ENCODE results near the gene ADGRL1.
"Not testable (repeated sequence)": the region's sequence is repeated elsewhere in the genome, so short reads cannot be mapped to it uniquely, and the experiment has no call there.

Gene ADGRL1

GRCh38 chr19:14181199-14181598, 24.8 kb downstream of the ADGRL1 start:
- not testable (repeated sequence) for H3K23ac ChIP-seq (ENCODE audit: low read depth, low read length, poor library complexity); H3K18ac ChIP-seq (ENCODE audit: low read length); H3K4ac ChIP-seq (ENCODE audit: low read length); H3K27me3 ChIP-seq (ENCODE audit: control insufficient read depth in 3 of 3, insufficient read depth in 3 of 3, low read depth in 1 of 3, low read length in 3 of 3); H2BK120ac ChIP-seq (ENCODE audit: low read depth, low read length); DNase-seq (ENCODE audit: low spot score); H3K4me1 ChIP-seq (ENCODE audit: control insufficient read depth in 2 of 2, insufficient read depth in 1 of 2, low read depth in 1 of 2, low read length in 2 of 2); H2AFZ ChIP-seq (ENCODE audit: low read length); H2BK5ac ChIP-seq (ENCODE audit: low read length); H3K4me3 ChIP-seq (ENCODE audit: low read length in 2 of 2); H4K8ac ChIP-seq (ENCODE audit: low read depth, low read length); H2BK12ac ChIP-seq (ENCODE audit: low read length); H3K9me3 ChIP-seq (replicated peaks in 1 of 2; ENCODE audit: control insufficient read depth in 2 of 2, insufficient read depth in 1 of 2, low read depth in 1 of 2, low read length in 2 of 2); H3K9ac ChIP-seq (ENCODE audit: low read depth, low read length, poor library complexity); H3K27ac ChIP-seq (replicated peaks; ENCODE audit: low read length); H4K91ac ChIP-seq (ENCODE audit: low read depth, low read length, poor library complexity); H3K4me2 ChIP-seq (ENCODE audit: insufficient read depth, low read length, poor library complexity, severe bottlenecking); H2AK5ac ChIP-seq (ENCODE audit: low read depth, low read length); H2BK15ac ChIP-seq (ENCODE audit: low read length); H3K14ac ChIP-seq (ENCODE audit: low read length)
- peaks cover 13 to 16% of the 10 kb centered on the region in 2 donors for H3K36me3 ChIP-seq (replicated peaks in 1 of 2; ENCODE audit: control insufficient read depth in 2 of 2, insufficient read depth in 2 of 2, low read length in 2 of 2)
- WGBS, 2 donors (ENCODE audit: extremely low coverage in 2 of 2, insufficient read length in 2 of 2, insufficient replicate concordance in 1 of 2): no CpG with 5 or more reads among the region's 12 CpGs
- H3K79me1 ChIP-seq (ENCODE audit: low read depth, low read length): peaks cover 13% of the 10 kb centered on the region

- no peak for DNase-seq (ENCODE audit: low spot score)
- H3K79me1 ChIP-seq (ENCODE audit: low read depth, low read length): peaks cover 11% of the 10 kb centered on the region
- H3K27ac ChIP-seq (replicated peaks; ENCODE audit: low read length): no peak overlapping the region
- no peak overlapping the region for H4K91ac ChIP-seq (ENCODE audit: low read depth, low read length, poor library complexity)
- no peak overlapping the region for H2BK120ac ChIP-seq (ENCODE audit: low read depth, low read length)
- no peak overlapping the region for H4K8ac ChIP-seq (ENCODE audit: low read depth, low read length)
- H2AFZ ChIP-seq (ENCODE audit: low read length): no peak overlapping the region
- no peak overlapping the region for H2AK5ac ChIP-seq (ENCODE audit: low read depth, low read length)
- no peaks in the 10 kb centered on the region for H3K9me3 ChIP-seq (replicated peaks in 1 of 2; ENCODE audit: control insufficient read depth in 2 of 2, insufficient read depth in 1 of 2, low read depth in 1 of 2, low read length in 2 of 2)
- H2BK15ac ChIP-seq (ENCODE audit: low read length): no peak overlapping the region
- H3K9ac ChIP-seq (ENCODE audit: low read depth, low read length, poor library complexity): peak overlapping the region; percentile 44
- no peak overlapping the region for H3K14ac ChIP-seq (ENCODE audit: low read length)
- H2BK12ac ChIP-seq (ENCODE audit: low read length): no peak overlapping the region
- peak overlapping the region; percentile 57 for H3K18ac ChIP-seq (ENCODE audit: low read length)
- H3K36me3 ChIP-seq (replicated peaks in 1 of 2; ENCODE audit: control insufficient read depth in 2 of 2, insufficient read depth in 2 of 2, low read length in 2 of 2): peaks cover 22 to 33% of the 10 kb centered on the region in 2 donors
- peak overlapping the region; percentile 73 for H3K23ac ChIP-seq (ENCODE audit: low read depth, low read length, poor library complexity)
- no CpG with 5 or more reads among the region's 23 CpGs for WGBS, 2 donors (ENCODE audit: extremely low coverage in 2 of 2, insufficient read length in 2 of 2, insufficient replicate concordance in 1 of 2)
- no peak overlapping the region for H3K4me2 ChIP-seq (ENCODE audit: insufficient read depth, low read length, poor library complexity, severe bottlenecking)
- H3K4ac ChIP-seq (ENCODE audit: low read length): no peak overlapping the region
- no peaks in the 10 kb centered on the region for H3K4me1 ChIP-seq (ENCODE audit: control insufficient read depth in 2 of 2, insufficient read depth in 1 of 2, low read depth in 1 of 2, low read length in 2 of 2)
- H3K27me3 ChIP-seq (ENCODE audit: control insufficient read depth in 3 of 3, insufficient read depth in 3 of 3, low read depth in 1 of 3, low read length in 3 of 3): no peaks in the 10 kb centered on the region
- H2BK5ac ChIP-seq (ENCODE audit: low read length): peak overlapping the region; percentile 53
- no peak overlapping the region for H3K4me3 ChIP-seq (ENCODE audit: low read length in 2 of 2)
Observed at GRCh38 chr19:14177496-14178074, 28.4 kb downstream of the ADGRL1 start.

GRCh38 chr19:14175351-14175792, 30.6 kb downstream of the ADGRL1 start:
- WGBS, 2 donors (ENCODE audit: extremely low coverage in 2 of 2, insufficient read length in 2 of 2, insufficient replicate concordance in 1 of 2): 100% methylated on average over 2 of the region's 6 CpGs
- Histone ChIP-seq H3K14ac (ENCODE audit: low read length) (no peak overlapping the region), H3K18ac (ENCODE audit: low read length) (no peak overlapping the region)

GRCh38 chr19:14174883-14175282, 31.1 kb downstream of the ADGRL1 start:
- no peaks in the 10 kb centered on the region for H3K4me1 ChIP-seq (ENCODE audit: control insufficient read depth in 2 of 2, insufficient read depth in 1 of 2, low read depth in 1 of 2, low read length in 2 of 2)
- no peak overlapping the region for H3K4me2 ChIP-seq (ENCODE audit: insufficient read depth, low read length, poor library complexity, severe bottlenecking)
- H2BK5ac ChIP-seq (ENCODE audit: low read length): no peak overlapping the region
- H2BK12ac ChIP-seq (ENCODE audit: low read length): no peak overlapping the region
- no peak overlapping the region for H3K9ac ChIP-seq (ENCODE audit: low read depth, low read length, poor library complexity)
- H2AK5ac ChIP-seq (ENCODE audit: low read depth, low read length): no peak overlapping the region
- H3K4ac ChIP-seq (ENCODE audit: low read length): no peak overlapping the region
- peak overlapping the region in 1 of 2 donors; percentile 51 for H3K4me3 ChIP-seq (ENCODE audit: low read length in 2 of 2)
- H2BK15ac ChIP-seq (ENCODE audit: low read length): no peak overlapping the region
- H2BK120ac ChIP-seq (ENCODE audit: low read depth, low read length): no peak overlapping the region
- peaks cover 11% of the 10 kb centered on the region for H3K79me1 ChIP-seq (ENCODE audit: low read depth, low read length)
- peaks cover 38 to 56% of the 10 kb centered on the region in 2 donors for H3K36me3 ChIP-seq (replicated peaks in 1 of 2; ENCODE audit: control insufficient read depth in 2 of 2, insufficient read depth in 2 of 2, low read length in 2 of 2)
- no CpG with 5 or more reads among the region's 9 CpGs for WGBS, 2 donors (ENCODE audit: extremely low coverage in 2 of 2, insufficient read length in 2 of 2, insufficient replicate concordance in 1 of 2)
- peaks cover 0 to 13% of the 10 kb centered on the region in 2 donors for H3K9me3 ChIP-seq (replicated peaks in 1 of 2; ENCODE audit: control insufficient read depth in 2 of 2, insufficient read depth in 1 of 2, low read depth in 1 of 2, low read length in 2 of 2)
- no peak overlapping the region for H2AFZ ChIP-seq (ENCODE audit: low read length)
- no peak overlapping the region for H4K91ac ChIP-seq (ENCODE audit: low read depth, low read length, poor library complexity)
- no peak overlapping the region for H3K14ac ChIP-seq (ENCODE audit: low read length)
- H3K23ac ChIP-seq (ENCODE audit: low read depth, low read length, poor library complexity): no peak overlapping the region
- no peak for DNase-seq (ENCODE audit: low spot score)
- H3K27ac ChIP-seq (replicated peaks; ENCODE audit: low read length): no peak overlapping the region
- no peak overlapping the region for H4K8ac ChIP-seq (ENCODE audit: low read depth, low read length)
- H3K18ac ChIP-seq (ENCODE audit: low read length): no peak overlapping the region
- no peaks in the 10 kb centered on the region for H3K27me3 ChIP-seq (ENCODE audit: control insufficient read depth in 3 of 3, insufficient read depth in 3 of 3, low read depth in 1 of 3, low read length in 3 of 3)

More at GRCh38 chr19:14175351-14175792, 30.6 kb downstream of the ADGRL1 start:
- H3K36me3 ChIP-seq (replicated peaks in 1 of 2; ENCODE audit: control insufficient read depth in 2 of 2, insufficient read depth in 2 of 2, low read length in 2 of 2): peaks cover 33 to 52% of the 10 kb centered on the region in 2 donors
- H2AK5ac ChIP-seq (ENCODE audit: low read depth, low read length): no peak overlapping the region
- H3K4me3 ChIP-seq (ENCODE audit: low read length in 2 of 2): no peak overlapping the region
- H2AFZ ChIP-seq (ENCODE audit: low read length): no peak overlapping the region
- H3K79me1 ChIP-seq (ENCODE audit: low read depth, low read length): peaks cover 11% of the 10 kb centered on the region
- no peak overlapping the region for H4K91ac ChIP-seq (ENCODE audit: low read depth, low read length, poor library complexity)
- H2BK120ac ChIP-seq (ENCODE audit: low read depth, low read length): no peak overlapping the region
- no peaks in the 10 kb centered on the region for H3K27me3 ChIP-seq (ENCODE audit: control insufficient read depth in 3 of 3, insufficient read depth in 3 of 3, low read depth in 1 of 3, low read length in 3 of 3)
- peaks cover 0 to 13% of the 10 kb centered on the region in 2 donors for H3K9me3 ChIP-seq (replicated peaks in 1 of 2; ENCODE audit: control insufficient read depth in 2 of 2, insufficient read depth in 1 of 2, low read depth in 1 of 2, low read length in 2 of 2)
- H4K8ac ChIP-seq (ENCODE audit: low read depth, low read length): no peak overlapping the region
- no peak overlapping the region for H3K27ac ChIP-seq (replicated peaks; ENCODE audit: low read length)
- no peak for DNase-seq (ENCODE audit: low spot score)
- no peaks in the 10 kb centered on the region for H3K4me1 ChIP-seq (ENCODE audit: control insufficient read depth in 2 of 2, insufficient read depth in 1 of 2, low read depth in 1 of 2, low read length in 2 of 2)
- no peak overlapping the region for H2BK12ac ChIP-seq (ENCODE audit: low read length)
- H3K9ac ChIP-seq (ENCODE audit: low read depth, low read length, poor library complexity): no peak overlapping the region
- H3K23ac ChIP-seq (ENCODE audit: low read depth, low read length, poor library complexity): no peak overlapping the region
- H2BK5ac ChIP-seq (ENCODE audit: low read length): no peak overlapping the region
- no peak overlapping the region for H3K4me2 ChIP-seq (ENCODE audit: insufficient read depth, low read length, poor library complexity, severe bottlenecking)
- no peak overlapping the region for H3K4ac ChIP-seq (ENCODE audit: low read length)
- H2BK15ac ChIP-seq (ENCODE audit: low read length): no peak overlapping the region
